ENCODE results near the gene GABBR2.

Gene GABBR2

GRCh38 chr9:98380065-98380681 lies 328.6 kb downstream of the GABBR2 start:
- Histone ChIP-seq H3K9ac (ENCODE audit: low read length) (no peak overlapping the region), H3K4me3 (ENCODE audit: low read length) (no peak overlapping the region), H3F3A (ENCODE audit: insufficient read depth, low read length) (no peaks in the 10 kb centered on the region), H3K36me3 (replicated peaks; ENCODE audit: insufficient read depth, low read length) (no peaks in the 10 kb centered on the region), H3K79me2 (ENCODE audit: low read length) (no peaks in the 10 kb centered on the region), H3K27me3 (replicated peaks; ENCODE audit: insufficient read depth, low read length) (no peaks in the 10 kb centered on the region), H3K27ac (ENCODE audit: low read length) (no peak overlapping the region), H3K4me2 (ENCODE audit: low read depth, low read length) (no peak overlapping the region), H3K9me2 (replicated peaks; ENCODE audit: insufficient read depth, low read length) (no peaks in the 10 kb centered on the region), H3K4me1 (ENCODE audit: low read length) (no peaks in the 10 kb centered on the region), H4K20me1 (ENCODE audit: insufficient read depth, low read length) (no peaks in the 10 kb centered on the region), H2AFZ (ENCODE audit: low read length) (no peak overlapping the region), H3K9me3 (replicated peaks; ENCODE audit: insufficient read depth, low read length) (no peaks in the 10 kb centered on the region)
- TF ChIP-seq EZH2phosphoT487 (IDR thresholded peaks at IDR 0.05; ENCODE audit: low read length): no peak
- TF ChIP-seq CTCF (IDR thresholded peaks at IDR 0.05; ENCODE audit: low read length): no peak
- TF ChIP-seq EZH2 (optimal IDR thresholded peaks at IDR 0.05; ENCODE audit: low read depth, low read length): no peak
- no peak for DNase-seq

DNA sequence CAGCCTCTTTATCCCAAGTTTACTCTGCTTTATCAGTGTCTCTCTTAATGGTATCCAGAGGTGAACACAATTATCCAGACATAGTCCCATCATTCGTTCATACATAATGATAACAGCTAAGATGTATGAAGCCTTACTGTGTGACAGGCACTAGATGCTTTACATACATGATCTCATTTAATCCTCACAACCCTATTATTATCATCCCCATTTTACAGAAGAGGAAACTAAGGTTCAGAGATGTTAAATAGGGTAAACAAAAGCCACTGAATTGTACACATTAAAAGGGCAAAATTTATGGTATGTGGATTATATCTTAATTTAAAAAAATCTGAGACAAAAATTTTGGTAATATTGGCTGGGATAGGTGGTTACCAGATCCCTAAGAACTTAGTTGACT lies 329.2 kb downstream of the GABBR2 start:
- Histone ChIP-seq H4K20me1 (ENCODE audit: insufficient read depth, low read length) (no peaks in the 10 kb centered on the region), H3K9ac (ENCODE audit: low read length) (no peak overlapping the region)
- TF ChIP-seq EZH2phosphoT487 (IDR thresholded peaks at IDR 0.05; ENCODE audit: low read length): no peak
- TF ChIP-seq CTCF (IDR thresholded peaks at IDR 0.05; ENCODE audit: low read length): no peak
- no peak for TF ChIP-seq EZH2 (optimal IDR thresholded peaks at IDR 0.05; ENCODE audit: low read depth, low read length)

GRCh38 chr9:98378794-98379193 lies 329.9 kb downstream of the GABBR2 start:
- H3F3A ChIP-seq (ENCODE audit: insufficient read depth, low read length): no peaks in the 10 kb centered on the region
- TF ChIP-seq CTCF (IDR thresholded peaks at IDR 0.05; ENCODE audit: low read length) (no peak), EZH2phosphoT487 (IDR thresholded peaks at IDR 0.05; ENCODE audit: low read length) (no peak), EZH2 (optimal IDR thresholded peaks at IDR 0.05; ENCODE audit: low read depth, low read length) (no peak)
- no peak overlapping the region for H3K4me3 ChIP-seq (ENCODE audit: low read length)
- no peak overlapping the region for H2AFZ ChIP-seq (ENCODE audit: low read length)
- no peaks in the 10 kb centered on the region for H3K27me3 ChIP-seq (replicated peaks; ENCODE audit: insufficient read depth, low read length)
- H3K9ac ChIP-seq (ENCODE audit: low read length): no peak overlapping the region
- H4K20me1 ChIP-seq (ENCODE audit: insufficient read depth, low read length): no peaks in the 10 kb centered on the region
- no peaks in the 10 kb centered on the region for H3K9me3 ChIP-seq (replicated peaks; ENCODE audit: insufficient read depth, low read length)
- no peak overlapping the region for H3K4me2 ChIP-seq (ENCODE audit: low read depth, low read length)
- no peaks in the 10 kb centered on the region for H3K79me2 ChIP-seq (ENCODE audit: low read length)
- H3K27ac ChIP-seq (ENCODE audit: low read length): no peak overlapping the region
- no peaks in the 10 kb centered on the region for H3K4me1 ChIP-seq (ENCODE audit: low read length)
- H3K9me2 ChIP-seq (replicated peaks; ENCODE audit: insufficient read depth, low read length): no peaks in the 10 kb centered on the region
- no peak for DNase-seq
- H3K36me3 ChIP-seq (replicated peaks; ENCODE audit: insufficient read depth, low read length): no peaks in the 10 kb centered on the region

More for the DNA sequence above, 329.2 kb downstream of the GABBR2 start:
- Histone ChIP-seq H3K27me3 (replicated peaks; ENCODE audit: insufficient read depth, low read length) (no peaks in the 10 kb centered on the region), H3K4me3 (ENCODE audit: low read length) (no peak overlapping the region), H3K9me3 (replicated peaks; ENCODE audit: insufficient read depth, low read length) (no peaks in the 10 kb centered on the region), H3K9me2 (replicated peaks; ENCODE audit: insufficient read depth, low read length) (no peaks in the 10 kb centered on the region), H2AFZ (ENCODE audit: low read length) (no peak overlapping the region), H3F3A (ENCODE audit: insufficient read depth, low read length) (no peaks in the 10 kb centered on the region), H3K4me1 (ENCODE audit: low read length) (no peaks in the 10 kb centered on the region), H3K4me2 (ENCODE audit: low read depth, low read length) (no peak overlapping the region), H3K27ac (ENCODE audit: low read length) (no peak overlapping the region), H3K79me2 (ENCODE audit: low read length) (no peaks in the 10 kb centered on the region), H3K36me3 (replicated peaks; ENCODE audit: insufficient read depth, low read length) (no peaks in the 10 kb centered on the region)
- no peak for DNase-seq

Data from MM.1S (cell line).